ENCODE data around the gene SYTL3.
"Not testable (repeated sequence)": the region's sequence is repeated elsewhere in the genome, so short reads cannot be mapped to it uniquely, and the experiment has no call there.

The SYTL3 gene

DNA sequence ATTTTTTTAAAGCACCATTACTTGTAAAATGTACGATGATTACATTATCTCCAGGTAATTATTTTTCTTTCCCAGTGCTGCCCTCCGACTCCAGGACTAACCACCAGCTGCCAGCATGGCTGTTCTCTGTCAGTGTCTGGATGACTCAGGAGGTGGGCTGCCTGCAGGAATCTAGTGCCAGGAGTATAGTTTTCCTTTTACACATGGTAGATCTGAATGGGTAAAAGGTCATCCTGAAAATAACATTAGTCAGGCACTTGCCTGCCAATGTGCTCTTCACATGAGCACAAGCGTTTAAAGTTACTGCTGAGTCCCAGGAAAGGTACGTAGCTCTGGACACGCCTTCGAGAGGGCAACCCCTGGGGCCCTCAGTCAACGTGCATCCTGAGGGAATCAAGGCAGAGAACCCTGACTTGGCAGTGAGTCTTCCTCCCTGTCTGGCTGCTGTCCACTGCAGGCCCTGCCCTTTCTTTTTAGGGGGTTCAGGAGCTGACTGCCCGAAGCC lies 7.7 kb upstream of the SYTL3 start:
- DNase-seq (ENCODE audit: low read depth): peak; percentile 90

DNA sequence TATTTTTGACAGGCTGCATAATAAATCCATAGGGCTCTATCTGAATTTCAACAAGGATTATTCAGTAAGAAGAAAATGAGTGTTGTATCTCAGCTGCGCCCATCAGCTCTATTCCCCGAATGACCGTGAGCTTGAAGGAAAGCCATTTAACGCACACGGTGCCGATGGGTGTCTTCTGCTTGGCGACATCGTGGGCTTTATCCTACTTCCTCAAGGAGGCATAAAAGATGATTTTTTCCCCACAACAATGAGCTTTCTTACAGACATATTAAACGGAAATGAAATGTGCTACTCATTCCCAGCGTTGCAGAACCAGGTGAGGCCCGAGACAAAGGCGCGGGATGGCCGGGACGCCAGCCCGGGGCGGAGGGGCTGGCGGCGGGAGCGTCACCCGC lies 6.0 kb upstream of the SYTL3 start:
- no peak for DNase-seq (ENCODE audit: low read depth)

DNA sequence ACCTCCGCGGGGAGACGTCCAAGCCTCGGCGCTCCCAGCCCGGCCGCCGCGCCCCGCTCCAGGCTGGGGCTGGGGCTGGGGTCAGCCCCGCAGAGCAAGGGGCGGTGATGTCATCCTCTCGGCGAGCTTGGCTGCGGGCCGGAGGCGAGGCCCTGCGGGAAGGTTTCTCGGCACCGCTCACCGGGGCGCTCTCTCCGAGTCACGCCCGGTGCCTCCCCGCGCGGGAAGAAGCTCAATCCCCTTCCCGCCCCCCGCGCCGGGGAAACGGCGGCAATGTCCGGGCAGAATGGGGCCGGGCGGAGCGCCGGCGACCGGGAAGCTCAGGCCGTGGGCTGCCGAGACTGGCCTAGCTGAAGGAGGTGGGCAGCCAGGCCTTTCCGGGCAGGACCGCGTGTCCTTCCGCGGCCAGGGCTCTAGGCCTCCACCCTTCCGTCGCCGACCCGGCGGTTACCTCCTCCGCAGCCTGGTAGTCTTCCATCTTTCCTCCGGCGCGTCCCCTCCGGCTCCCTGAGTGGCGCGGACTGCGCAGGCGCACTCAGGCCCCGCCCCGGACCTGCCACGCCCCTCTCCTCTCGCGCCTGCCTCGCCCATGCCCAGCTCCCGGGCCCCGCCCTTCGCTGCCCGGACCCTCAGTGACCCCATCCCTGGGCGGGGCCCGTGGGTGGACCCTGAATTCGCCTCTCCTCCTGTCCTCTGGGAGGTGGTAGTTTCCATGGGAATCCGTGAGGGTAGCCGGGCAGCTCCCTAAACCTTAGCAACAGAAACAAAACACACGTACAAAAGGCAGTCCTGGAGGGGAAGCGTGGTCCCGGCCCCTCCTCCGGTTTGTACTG lies 5.4 kb upstream of the SYTL3 start, which contains the start of gene DYNLT1:
DYNLT1 (minus strand) TSS at position 513 of the 833 bp plus-strand sequence; CDS start at position 478, 35 bp downstream.
- peak; percentile 87 for DNase-seq (ENCODE audit: low read depth)

DNA sequence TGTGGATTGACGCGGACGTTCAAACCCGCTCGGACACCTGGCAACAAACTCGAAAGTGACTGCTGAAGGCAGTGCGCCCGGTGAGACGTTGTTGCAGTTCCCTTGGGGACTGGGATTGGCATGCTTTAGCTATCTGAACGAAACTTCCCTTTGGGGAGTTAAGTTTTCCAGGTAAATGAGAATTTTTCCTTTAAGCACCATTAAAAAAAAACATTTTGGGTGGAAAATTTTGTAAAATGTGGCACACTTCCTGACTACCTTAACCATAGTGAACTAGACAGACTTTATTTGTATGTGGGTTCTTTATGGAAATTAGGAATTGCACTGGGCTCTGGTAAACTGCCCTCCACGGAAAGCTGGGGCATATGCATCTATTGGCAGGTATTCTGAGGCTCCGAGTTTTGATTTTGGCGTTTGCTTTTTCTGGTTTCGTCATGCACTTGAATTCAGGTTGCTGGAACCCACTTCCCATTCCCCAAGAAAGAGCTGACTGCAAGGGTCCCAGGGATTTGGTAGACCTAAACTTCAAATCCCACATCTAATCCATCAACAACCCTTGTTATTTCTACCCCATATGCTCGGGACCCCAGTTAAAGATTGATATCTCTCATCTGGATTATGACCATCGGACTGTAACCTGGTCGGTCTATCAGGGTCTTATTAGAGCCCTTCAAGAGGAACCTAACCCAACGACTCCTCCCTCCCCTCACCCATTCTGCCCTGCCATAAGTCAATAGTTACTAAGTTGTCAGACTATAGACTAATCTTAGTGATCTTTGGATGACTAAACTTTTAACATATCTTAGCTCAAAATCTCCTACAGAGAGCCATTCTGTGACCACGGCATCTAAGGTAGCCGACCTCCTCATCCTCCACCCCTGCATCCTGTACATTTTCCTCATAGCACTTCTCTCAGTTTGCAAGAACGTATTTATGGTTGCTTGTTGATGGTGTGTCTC lies 4.5 kb upstream of the SYTL3 start:
- no peak for DNase-seq (ENCODE audit: low read depth)

DNA sequence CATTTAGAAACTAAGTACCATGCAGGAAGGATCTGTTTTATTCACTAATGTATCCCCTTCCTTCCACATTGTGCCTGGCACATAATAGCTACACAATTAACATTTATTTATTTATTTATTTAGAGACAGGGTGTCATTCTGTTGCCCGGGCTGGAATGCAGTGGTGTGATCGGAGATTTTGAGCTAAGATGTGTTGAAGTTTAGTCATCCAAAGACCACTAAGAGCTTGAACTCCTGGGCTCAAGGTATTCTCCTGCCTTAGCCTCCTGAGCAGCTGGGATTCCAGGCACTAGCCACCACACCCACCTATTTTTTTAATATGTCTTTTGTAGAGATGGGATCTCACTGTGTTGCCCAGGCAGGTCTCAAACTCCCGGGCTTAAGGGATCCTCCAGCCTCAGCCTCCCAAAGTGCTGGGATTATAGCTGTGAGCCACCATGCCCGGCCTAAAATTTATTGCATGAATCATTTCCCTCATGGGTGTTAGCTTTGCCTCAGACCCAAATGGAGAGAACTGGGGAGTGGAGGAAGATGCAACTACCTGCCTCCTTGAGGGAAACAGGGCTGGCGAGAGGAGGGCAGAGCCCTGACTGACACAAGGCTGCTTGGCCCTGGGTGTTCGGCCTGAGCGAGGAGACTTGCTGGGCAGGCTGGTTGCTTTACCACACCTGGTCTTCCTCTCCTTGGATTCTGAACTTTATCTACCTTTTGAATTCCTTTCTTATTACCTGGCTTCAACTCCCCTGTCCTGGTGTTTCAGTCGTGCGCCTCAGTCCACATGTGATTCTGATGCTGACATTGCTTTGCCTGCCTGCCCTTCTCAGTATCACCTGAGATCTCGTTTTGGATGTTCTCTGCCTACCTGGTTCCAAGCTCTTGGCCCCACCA lies 3.6 kb upstream of the SYTL3 start:
- no peak for DNase-seq (ENCODE audit: low read depth)

DNA sequence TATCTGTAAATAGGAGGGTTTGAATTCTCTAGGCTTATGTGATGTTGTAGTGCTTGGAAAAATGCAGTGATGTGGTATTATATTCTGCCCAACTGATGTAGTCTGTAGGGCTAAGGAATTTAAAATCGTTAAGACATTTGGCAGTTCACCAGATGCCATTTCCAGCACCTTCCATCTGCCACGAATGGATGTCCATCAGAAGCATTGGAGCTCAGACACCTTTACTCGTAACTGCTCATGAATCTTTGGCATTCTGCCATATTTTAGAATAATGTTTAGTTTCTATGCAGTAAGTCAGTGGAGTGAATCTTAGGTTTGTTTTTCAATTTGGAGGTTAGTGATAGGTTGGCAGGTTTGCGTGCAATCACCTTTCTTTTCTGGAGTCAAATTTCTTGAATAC lies 2.4 kb upstream of the SYTL3 start:
- no peak for DNase-seq (ENCODE audit: low read depth)

DNA sequence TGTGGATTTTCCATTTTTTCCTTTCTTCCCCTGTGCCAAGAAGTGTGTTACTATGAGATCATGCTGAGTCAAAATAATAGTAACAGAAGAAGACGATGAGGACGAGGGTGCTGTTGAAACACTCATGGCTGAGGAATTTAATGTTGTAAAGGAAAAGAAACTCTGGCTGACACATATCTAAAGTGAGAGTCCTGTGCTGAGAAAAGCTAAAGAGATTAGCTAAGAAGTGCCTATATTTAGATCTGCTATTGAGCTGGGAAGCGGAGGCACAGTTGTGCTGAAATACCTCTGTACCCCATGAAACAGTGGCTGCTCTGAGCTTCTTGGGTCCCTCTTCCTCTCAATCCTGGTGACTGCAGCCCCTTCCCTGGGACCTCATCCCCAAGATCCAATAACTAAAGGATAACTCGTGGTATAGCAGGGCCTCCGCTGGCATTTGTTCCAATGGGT lies 1.1 kb upstream of the SYTL3 start:
- DNase-seq (ENCODE audit: low read depth): peak; percentile 56

DNA sequence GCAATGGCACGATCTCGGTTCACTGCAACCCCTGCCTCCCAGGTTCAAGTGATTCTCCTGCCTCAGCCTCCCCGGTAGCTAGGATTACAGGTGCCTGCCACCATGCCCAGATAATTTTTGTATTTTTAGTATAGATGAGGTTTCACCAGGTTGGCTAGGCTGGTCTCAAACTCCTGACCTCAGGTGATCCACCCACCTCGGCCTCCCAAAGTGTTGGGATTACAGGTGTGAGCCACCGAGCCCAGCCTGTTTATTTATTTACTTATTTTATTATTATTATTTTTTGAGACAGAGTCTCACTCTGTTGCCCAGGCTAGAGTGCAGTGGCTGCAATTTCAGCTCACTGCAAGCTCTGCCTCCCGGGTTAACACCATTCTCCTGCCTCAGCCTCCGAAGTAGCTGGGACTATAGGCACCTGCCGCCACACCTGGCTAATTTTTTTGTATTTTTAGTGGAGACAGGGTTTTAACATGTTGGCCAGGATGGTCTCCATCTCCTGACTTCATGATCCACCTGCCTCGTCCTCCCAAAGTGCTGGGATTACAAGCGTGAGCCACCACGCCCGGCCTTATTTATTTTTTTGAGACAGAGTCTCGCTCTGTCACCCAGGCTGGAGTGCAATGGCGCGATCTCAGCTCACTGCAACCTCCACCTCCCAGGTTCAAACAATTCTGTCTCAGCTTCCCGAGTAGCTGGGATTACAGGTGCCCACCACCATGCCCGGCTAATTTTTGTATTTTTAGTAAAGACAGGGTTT lies 2.3 kb downstream of the SYTL3 start:
- DNase-seq (ENCODE audit: low read depth): not testable (repeated sequence)

DNA sequence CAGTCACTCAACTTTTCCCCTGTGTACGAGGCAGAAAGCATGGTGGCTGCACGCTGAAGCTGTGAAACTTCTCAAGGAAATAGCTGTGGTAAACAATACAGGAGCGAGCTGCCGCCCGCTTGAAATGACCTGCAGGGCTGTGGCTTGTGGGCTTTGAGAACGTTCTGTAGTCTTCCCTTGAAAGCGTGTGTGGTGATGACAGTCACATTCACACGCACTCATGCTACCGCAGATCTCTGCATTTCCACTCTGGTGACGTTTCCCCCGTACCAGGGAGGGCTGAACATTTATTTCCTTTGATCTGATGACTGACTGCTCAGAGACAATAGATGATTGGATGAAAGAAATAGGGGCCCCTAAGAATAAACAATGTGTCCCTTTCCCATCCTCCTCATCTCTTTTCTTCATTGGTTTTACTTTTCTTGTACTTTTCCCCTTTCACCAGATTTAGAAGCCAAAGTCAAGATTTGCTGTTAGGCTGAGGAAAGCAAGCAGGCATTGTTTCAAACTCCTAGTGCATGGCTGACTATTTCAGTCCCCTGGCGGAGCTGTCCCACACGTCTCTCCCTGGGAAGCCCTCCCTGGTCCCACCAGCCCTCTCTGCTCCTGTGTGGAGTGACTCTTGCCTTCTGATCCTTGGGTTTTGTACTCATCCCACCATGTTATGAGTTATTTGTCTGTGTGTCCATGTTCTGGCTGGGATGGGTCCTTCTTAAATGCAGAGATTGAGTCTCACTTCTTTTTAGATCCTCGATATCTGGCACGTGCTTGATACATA lies 3.9 kb downstream of the SYTL3 start:
- no peak for DNase-seq (ENCODE audit: low read depth)

DNA sequence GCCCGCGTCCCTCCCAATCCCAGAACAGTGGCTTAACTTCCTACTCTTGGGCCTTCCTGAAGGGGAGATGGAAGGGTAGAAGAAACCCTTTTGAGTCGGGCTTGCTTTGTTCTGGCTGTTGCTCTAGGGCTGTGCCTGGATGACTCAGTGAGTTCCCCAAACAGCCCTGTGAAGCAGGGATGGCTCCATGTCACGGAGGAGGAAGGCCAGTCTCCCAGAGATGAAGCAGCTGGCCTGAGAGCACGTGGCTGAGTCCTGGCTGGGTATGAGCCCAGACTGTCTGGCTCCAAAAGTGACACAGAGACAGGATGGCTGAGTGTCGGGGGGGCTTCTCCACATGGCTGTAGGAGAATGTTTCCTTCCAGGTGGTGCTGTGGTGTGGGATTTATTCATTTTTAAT lies 4.6 kb downstream of the SYTL3 start:
- DNase-seq (ENCODE audit: low read depth): no peak

DNA sequence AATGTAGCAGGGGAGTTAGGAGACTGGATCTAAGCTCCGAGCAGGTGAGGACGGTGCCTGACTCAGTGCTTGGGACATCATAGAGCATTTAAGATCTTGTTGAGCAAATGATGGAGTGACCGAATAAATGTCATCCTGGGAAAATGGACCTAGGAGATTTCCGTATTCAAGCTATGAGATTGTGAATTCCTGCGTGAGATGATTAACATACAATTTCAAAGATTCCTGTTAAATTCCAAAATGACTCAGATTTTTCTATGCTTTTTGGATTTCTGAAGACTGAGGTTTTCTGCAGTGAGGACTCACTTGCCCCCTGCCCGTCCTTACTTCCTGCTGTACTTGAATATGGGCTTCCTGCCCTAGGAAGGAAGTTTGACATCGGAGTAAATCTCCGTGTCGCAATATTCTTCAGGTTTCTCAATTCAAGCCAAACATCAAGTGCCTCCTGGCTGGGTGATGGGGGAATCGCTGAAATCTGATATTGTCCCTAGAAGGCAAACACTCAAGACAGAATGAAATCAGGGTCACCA lies 5.2 kb downstream of the SYTL3 start:
- no peak for DNase-seq (ENCODE audit: low read depth)

DNA sequence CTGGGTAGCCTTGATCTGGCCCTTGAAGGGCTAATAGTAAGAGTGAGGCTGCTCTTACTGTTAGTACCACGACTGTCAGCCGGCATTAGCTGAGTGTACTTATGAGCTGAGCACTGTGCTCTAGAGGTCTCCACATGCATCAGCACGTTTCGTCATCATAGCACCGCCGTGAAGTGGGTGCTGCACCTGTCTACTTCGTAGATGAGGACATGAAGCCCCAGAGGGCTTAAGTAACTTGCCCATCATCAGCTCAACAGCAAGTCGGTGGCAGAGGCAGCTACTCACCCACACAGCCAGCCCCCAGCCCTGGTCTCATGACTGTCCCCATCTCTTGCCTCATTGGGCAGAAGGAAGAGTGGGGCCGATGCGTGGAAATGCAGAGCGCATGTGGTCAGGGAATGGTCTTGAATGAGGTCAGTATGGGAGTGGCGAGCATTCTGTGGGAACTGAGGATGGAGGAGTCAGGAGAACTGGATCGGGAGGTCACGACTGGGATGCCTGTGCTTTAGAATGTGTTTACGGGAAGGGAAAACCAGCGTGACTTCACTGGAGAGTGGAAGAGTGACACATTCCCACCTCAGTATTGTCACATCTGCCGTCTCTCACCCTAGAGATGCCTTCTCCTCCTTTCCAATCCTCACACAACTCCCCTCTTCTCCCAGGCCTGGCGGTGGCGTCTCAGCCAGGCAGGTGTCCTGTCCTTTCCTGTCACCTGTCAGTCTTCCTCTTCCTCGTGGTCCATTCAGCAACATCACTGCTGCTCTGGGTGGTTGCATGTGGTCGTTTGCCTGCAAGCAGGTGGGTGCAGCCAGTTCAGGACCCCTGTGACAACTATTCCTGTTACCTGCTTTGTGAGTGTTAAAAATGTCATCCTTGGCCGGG lies 6.0 kb downstream of the SYTL3 start:
- DNase-seq (ENCODE audit: low read depth): no peak

DNA sequence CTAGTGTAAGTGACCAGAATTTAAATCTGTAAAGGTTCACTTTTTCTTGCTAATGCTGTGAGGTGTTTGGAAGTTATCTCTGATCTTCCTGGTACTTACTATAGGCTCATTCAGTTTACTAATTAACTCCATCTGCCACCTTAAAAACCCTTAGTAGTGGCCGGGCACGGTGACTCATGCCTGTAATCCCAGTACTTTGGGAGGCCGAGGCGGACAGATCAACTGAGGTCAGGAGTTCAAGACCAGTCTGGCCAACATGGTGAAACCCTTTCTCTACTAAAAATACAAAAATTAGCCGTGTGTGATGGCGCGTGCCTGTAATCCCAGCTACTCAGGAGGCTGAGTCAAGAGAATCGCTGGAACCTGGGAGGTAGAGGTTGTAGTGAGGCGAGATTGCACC lies 7.1 kb downstream of the SYTL3 start:
- DNase-seq (ENCODE audit: low read depth): peak; percentile 47

DNA sequence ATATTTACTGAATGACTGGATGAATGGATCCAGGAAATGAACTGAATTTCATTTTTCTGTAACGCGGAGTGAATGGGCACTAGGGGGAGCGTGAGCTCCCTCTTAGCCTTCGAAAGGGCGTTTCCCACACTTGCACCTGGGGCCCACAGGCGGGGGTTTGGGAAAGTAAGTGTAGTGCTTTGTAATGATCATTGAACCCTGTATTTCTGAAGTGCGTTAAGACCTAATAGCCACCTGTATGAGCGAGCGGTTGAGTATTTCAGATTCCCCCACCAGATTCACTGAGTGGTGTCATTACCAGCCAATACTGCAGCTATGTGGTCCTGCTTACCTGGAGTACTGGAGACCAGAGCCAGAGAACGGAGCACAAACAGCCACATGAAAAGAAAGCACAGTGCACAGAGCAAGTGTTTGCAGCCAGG lies 10.5 kb downstream of the SYTL3 start:
- DNase-seq (ENCODE audit: low read depth): no peak

DNA sequence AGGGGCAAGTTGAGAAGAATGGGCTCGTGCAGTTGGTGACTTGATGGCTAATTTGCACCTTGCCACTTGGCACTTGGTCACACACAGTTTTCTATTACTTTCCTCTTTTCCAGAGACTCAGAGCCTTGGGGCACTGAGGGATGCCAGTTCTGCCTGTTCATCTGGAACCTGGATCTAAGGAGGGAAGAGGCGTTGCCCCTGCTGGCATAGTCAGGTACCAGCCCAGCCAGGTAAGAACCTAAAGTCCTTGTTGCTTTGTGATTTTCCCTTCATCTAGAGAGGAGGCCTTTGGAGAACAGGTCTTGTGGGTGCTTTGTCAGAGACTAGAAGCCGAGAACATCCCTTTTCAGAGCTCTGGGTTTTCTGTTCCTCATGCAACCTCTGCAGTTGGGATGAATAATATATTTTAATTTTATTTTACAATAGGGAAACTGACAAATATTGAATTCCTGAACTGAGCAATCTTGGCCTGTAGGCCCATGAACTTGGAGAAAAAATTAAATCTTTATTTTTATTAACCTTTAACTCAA lies 11.4 kb downstream of the SYTL3 start:
- no peak for DNase-seq (ENCODE audit: low read depth)

DNA sequence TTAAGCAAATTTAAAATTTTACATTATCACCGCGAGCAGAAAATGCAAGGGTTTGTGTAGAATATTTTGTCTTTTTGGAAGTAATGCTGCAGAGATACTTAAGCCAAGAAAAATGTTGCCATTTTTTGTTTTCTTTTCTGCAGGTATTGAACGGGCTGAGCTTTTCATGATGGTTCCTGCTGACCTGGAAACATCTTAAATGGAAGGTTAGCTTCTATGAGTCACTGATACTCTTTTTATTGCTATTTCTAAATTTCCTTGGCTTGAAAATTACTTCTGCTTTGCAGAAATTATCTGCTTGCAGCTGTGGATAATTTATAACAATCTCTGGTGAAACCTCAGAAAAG lies 12.7 kb downstream of the SYTL3 start:
- no peak for DNase-seq (ENCODE audit: low read depth)

DNA sequence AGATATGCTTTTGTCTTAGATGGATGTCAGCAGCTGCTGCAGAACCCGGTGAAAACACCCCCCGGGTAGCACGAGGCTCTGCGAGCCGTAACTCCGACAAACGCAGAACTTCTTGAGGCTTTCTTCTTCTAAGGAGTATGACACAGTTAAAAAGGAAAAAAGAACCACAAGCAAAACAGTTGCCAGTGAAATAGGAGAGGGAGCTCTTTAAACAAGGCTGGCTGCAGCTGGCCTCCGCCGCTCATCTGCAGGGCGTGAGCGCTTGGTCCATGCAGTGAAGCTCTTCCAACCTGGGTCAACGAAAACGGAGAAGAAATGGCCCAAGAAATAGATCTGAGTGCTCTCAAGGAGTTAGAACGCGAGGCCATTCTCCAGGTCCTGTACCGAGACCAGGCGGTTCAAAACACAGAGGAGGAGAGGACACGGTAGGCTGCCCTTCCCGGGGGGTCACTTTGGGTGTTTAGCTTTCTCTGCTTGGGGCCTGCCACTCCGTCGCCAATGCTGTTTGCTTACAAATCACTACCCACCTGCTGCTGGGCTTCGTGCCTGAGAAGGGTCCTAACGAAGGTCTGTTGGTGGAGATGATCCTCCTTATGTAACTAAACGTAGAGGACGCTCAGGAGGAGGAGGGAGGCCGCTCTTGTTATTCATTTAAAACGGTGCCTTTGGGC lies 13.2 kb downstream of the SYTL3 start:
- DNase-seq (ENCODE audit: low read depth): no peak

DNA sequence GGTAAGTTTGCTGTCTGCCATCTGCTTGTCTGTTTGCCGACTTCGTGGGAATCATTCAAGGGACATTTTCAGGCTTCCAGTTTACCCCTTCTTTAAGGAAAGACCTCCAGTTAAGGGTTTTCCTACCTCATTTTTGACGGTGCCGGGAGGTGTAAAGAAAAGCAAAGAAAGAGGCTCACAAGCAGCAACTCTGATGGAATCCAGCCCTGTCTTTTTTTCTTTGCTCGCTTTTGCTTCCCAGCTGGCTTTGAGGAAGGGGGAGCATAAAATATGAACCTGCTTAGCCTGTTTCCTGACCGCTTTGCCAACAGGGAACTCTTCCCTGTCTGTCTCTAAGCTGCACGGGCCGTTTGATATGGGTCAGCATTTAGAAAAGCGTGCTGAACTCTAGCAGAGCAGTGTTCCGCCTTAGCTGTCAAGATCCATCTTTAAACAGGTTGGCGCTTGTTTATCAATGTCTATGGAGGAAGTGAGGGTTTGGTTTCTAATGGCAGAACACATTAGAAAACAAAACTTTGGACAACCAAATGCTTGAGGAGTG lies 13.8 kb downstream of the SYTL3 start:
- no peak for DNase-seq (ENCODE audit: low read depth)
